ENCODE data around the gene COL2A1. TPM values are rescaled to one million over a fixed set of nuclear protein-coding genes. Genes with fewer than 3 reads are reported as not detected.

The COL2A1 gene
- total RNA-seq, 1 experiment from 2014 or later: 1.4 TPM

- H3K27ac ChIP-seq (ENCODE audit: low read length): no peak overlapping the region
- in situ Hi-C loops (cut with HindIII; ENCODE audit: low pct_unique_long_range_greater_than_20kb, low sequenced_read_pairs): no loop called here
- H3K36me3 ChIP-seq (ENCODE audit: control insufficient read depth, insufficient read depth, low read length): no peaks in the 10 kb centered on the region
- H3K4me1 ChIP-seq (ENCODE audit: control insufficient read depth, insufficient read depth, low read length): peaks cover 22% of the 10 kb centered on the region
- no TSS peak for BruUV-seq (replicated peaks)
- ChIA-PET POLR2A (no interaction called here), CTCF (no interaction called here)
- H3K27me3 ChIP-seq (ENCODE audit: control insufficient read depth, insufficient read depth, low read length): peaks cover 45% of the 10 kb centered on the region
- DNase-seq (ENCODE audit: low read depth, low spot score) (no peak), ATAC-seq (no peak)
- no peak for TF ChIP-seq CTCF (IDR thresholded peaks at IDR 0.05)
- no peak for TF ChIP-seq REST (IDR thresholded peaks at IDR 0.05; ENCODE audit: insufficient read depth in 1 of 2, low read depth in 2 of 2, low read length in 1 of 2)
- no peak for TF ChIP-seq SIN3A (IDR thresholded peaks at IDR 0.05; ENCODE audit: borderline replicate concordance, insufficient read depth, low read depth, low read length)
- intact Hi-C loops (cut with micrococcal nuclease; ENCODE audit: unreplicated experiment): no loop called here
- H3K4me3 ChIP-seq (ENCODE audit: low read depth in 2 of 2, low read length in 2 of 2): peak overlapping the region in 1 of 2 experiments; percentile 78; a peak in 2 of 4 replicates
- no peaks in the 10 kb centered on the region for H3K9me3 ChIP-seq (ENCODE audit: control insufficient read depth, insufficient read depth, low read depth, low read length)
Measured at GRCh38 chr12:48002773-48003218, 1.5 kb downstream of the COL2A1 start.

GRCh38 chr12:48002414-48002730 lies 1.9 kb downstream of the COL2A1 start:
- TF ChIP-seq POLR2AphosphoS5 (IDR thresholded peaks at IDR 0.05; ENCODE audit: low read depth, low read length) (no peak), SIN3A (IDR thresholded peaks at IDR 0.05; ENCODE audit: borderline replicate concordance, insufficient read depth, low read depth, low read length) (no peak), CTCF (IDR thresholded peaks at IDR 0.05) (no peak), TCF7L2 (IDR thresholded peaks at IDR 0.05; ENCODE audit: low read depth, low read length) (no peak), REST (IDR thresholded peaks at IDR 0.05; ENCODE audit: insufficient read depth in 1 of 2, low read depth in 2 of 2, low read length in 1 of 2) (no peak)
- H3K9me3 ChIP-seq (ENCODE audit: control insufficient read depth, insufficient read depth, low read depth, low read length): no peaks in the 10 kb centered on the region
- ChIA-PET CTCF (interaction anchor here (0.6 kb wide), 1 partner anchor 11 kb away, joined by 7 read pairs; no protein-coding TSS in a partner anchor), POLR2A (interaction anchor here (0.6 kb wide), 2 partner anchors 12 to 197 kb away, joined by 6 to 8 read pairs; no protein-coding TSS in a partner anchor)
- ATAC-seq (no peak), DNase-seq (ENCODE audit: low read depth, low spot score) (no peak)
- in situ Hi-C loops (cut with HindIII; ENCODE audit: low pct_unique_long_range_greater_than_20kb, low sequenced_read_pairs) (no loop called here), intact Hi-C loops (cut with micrococcal nuclease; ENCODE audit: unreplicated experiment) (no loop called here)
- peaks cover 22% of the 10 kb centered on the region for H3K4me1 ChIP-seq (ENCODE audit: control insufficient read depth, insufficient read depth, low read length)
- H3K27ac ChIP-seq (ENCODE audit: low read length): no peak overlapping the region
- BruUV-seq (replicated peaks): no TSS peak
- H3K36me3 ChIP-seq (ENCODE audit: control insufficient read depth, insufficient read depth, low read length): no peaks in the 10 kb centered on the region
- peak overlapping the region; percentile 54 to 78 for H3K4me3 ChIP-seq (ENCODE audit: low read depth in 2 of 2, low read length in 2 of 2)
- H3K27me3 ChIP-seq (ENCODE audit: control insufficient read depth, insufficient read depth, low read length): peaks cover 45% of the 10 kb centered on the region
